ENCODE measurements around the gene RIMS3.

Gene RIMS3

GRCh38 chr1:40653851-40654537 lies 11.5 kb downstream of the RIMS3 start:
- DNase-seq (ENCODE audit: low read depth in 2 of 2): no peak

- DNase-seq (ENCODE audit: low read depth in 2 of 2): no peak
Measured at GRCh38 chr1:40652979-40653378, 12.5 kb downstream of the RIMS3 start.

GRCh38 chr1:40652468-40652867 lies 13.0 kb downstream of the RIMS3 start:
- no peak for DNase-seq (ENCODE audit: low read depth in 2 of 2)

- no peak for DNase-seq (ENCODE audit: low read depth in 2 of 2)
Measured at GRCh38 chr1:40651138-40651857, 14.2 kb downstream of the RIMS3 start.

- DNase-seq (ENCODE audit: low read depth in 2 of 2): no peak
Measured at GRCh38 chr1:40650075-40650474, 15.4 kb downstream of the RIMS3 start.

- no peak for DNase-seq (ENCODE audit: low read depth in 2 of 2)
Measured at GRCh38 chr1:40649592-40649930, 15.9 kb downstream of the RIMS3 start.

- no peak for DNase-seq (ENCODE audit: low read depth in 2 of 2)
Measured at GRCh38 chr1:40648928-40649591, 16.4 kb downstream of the RIMS3 start.

- DNase-seq (ENCODE audit: low read depth in 2 of 2): no peak
Measured at GRCh38 chr1:40648200-40648599, 17.3 kb downstream of the RIMS3 start.

- DNase-seq (ENCODE audit: low read depth in 2 of 2): no peak
Measured at GRCh38 chr1:40646315-40646714, 19.2 kb downstream of the RIMS3 start.

- no peak for DNase-seq (ENCODE audit: low read depth in 2 of 2)
Measured at GRCh38 chr1:40645118-40645680, 20.3 kb downstream of the RIMS3 start.

GRCh38 chr1:40641601-40642242 lies 23.8 kb downstream of the RIMS3 start:
- DNase-seq (ENCODE audit: low read depth in 2 of 2): no peak

- DNase-seq (ENCODE audit: low read depth in 2 of 2): no peak
Measured at GRCh38 chr1:40640314-40641076, 25.0 kb downstream of the RIMS3 start.

- no peak for DNase-seq (ENCODE audit: low read depth in 2 of 2)
Measured at GRCh38 chr1:40638097-40639036, 27.1 kb downstream of the RIMS3 start.

- DNase-seq (ENCODE audit: low read depth in 2 of 2): no peak
Measured at GRCh38 chr1:40637470-40638007, 27.9 kb downstream of the RIMS3 start.

- no peak for DNase-seq (ENCODE audit: low read depth in 2 of 2)
Measured at GRCh38 chr1:40636777-40637176, 28.7 kb downstream of the RIMS3 start.

- no peak for DNase-seq (ENCODE audit: low read depth in 2 of 2)
Measured at GRCh38 chr1:40635763-40636500, 29.6 kb downstream of the RIMS3 start.

- no peak for DNase-seq (ENCODE audit: low read depth in 2 of 2)
Measured at GRCh38 chr1:40634901-40635655, 30.4 kb downstream of the RIMS3 start.

- no peak for DNase-seq (ENCODE audit: low read depth in 2 of 2)
Measured at GRCh38 chr1:40633931-40634376, 31.5 kb downstream of the RIMS3 start.

Measured in stimulated activated CD4-positive, alpha-beta T cell treated with anti-CD3 and anti-CD28 coated beads, Interleukin-12 subunit alpha, Interleukin-12 subunit beta, amount 100 ng/mL, for 24 hours (primary cell).